ENCODE data around the gene DPP9.

DNA sequence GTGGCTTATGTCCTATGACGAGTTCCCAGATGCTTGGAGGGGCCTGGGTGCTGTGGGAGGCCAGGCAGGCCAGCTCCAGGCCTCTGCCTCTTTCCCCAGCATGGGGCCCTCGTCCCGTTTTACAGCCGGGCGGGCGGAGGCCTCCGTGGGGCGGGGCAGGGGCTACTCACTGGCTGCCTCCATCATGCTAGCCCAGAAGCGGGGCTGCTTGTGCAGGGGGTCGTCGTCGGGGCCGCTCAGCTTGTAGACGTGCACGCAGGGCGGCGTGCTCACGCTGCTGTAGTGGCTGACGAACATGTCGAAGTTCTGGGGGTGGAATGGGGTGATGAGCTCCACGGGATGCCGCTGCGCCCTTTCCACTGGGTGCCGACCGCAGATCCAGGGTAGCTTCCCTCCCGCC, 35.1 kb downstream of the DPP9 start:
- TF ChIP-seq CEBPB (IDR thresholded peaks at IDR 0.05): no peak
- TF ChIP-seq, protein P1, sequence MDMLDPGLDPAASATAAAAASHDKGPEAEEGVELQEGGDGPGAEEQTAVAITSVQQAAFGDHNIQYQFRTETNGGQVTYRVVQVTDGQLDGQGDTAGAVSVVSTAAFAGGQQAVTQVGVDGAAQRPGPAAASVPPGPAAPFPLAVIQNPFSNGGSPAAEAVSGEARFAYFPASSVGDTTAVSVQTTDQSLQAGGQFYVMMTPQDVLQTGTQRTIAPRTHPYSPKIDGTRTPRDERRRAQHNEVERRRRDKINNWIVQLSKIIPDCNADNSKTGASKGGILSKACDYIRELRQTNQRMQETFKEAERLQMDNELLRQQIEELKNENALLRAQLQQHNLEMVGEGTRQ (IDR thresholded peaks at IDR 0.05): no peak
- TF ChIP-seq, protein P2, sequence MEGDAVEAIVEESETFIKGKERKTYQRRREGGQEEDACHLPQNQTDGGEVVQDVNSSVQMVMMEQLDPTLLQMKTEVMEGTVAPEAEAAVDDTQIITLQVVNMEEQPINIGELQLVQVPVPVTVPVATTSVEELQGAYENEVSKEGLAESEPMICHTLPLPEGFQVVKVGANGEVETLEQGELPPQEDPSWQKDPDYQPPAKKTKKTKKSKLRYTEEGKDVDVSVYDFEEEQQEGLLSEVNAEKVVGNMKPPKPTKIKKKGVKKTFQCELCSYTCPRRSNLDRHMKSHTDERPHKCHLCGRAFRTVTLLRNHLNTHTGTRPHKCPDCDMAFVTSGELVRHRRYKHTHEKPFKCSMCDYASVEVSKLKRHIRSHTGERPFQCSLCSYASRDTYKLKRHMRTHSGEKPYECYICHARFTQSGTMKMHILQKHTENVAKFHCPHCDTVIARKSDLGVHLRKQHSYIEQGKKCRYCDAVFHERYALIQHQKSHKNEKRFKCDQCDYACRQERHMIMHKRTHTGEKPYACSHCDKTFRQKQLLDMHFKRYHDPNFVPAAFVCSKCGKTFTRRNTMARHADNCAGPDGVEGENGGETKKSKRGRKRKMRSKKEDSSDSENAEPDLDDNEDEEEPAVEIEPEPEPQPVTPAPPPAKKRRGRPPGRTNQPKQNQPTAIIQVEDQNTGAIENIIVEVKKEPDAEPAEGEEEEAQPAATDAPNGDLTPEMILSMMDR (IDR thresholded peaks at IDR 0.05): no peak
- no peak for TF ChIP-seq JUNB (IDR thresholded peaks at IDR 0.05)
- TF ChIP-seq HOXA7 (CRISPR knock-in tag; IDR thresholded peaks at IDR 0.05): no peak

Measured in A549 (cell line).